Nephron (organoid): ENCODE measurements around the gene COQ8A.
"Not testable (repeated sequence)": the region's sequence is repeated elsewhere in the genome, so short reads cannot be mapped to it uniquely, and the experiment has no call there.

Experiments used
- H3K27ac Mint-ChIP-seq, 3 experiments: 2 replicates each; pipeline ENCODE4 v1.8.0; 2020; ENCODE audit warnings: mixed read lengths in 3 of 3, mild to moderate bottlenecking in 2 of 3, moderate library complexity in 1 of 3
- H3K27me3 Mint-ChIP-seq: 2 replicates; pipeline ENCODE4 v1.8.0; 2021; ENCODE audit warnings: low read depth, mild to moderate bottlenecking, moderate library complexity, mixed read lengths
- H3K36me3 Mint-ChIP-seq: 2 replicates; pipeline ENCODE4 v1.8.0; 2020; ENCODE audit warnings: low read depth, mixed read lengths
- H3K4me1 Mint-ChIP-seq: 2 replicates; pipeline ENCODE4 v1.8.0; 2020; ENCODE audit warnings: mixed read lengths
- H3K4me3 Mint-ChIP-seq, 3 experiments: 2 replicates each; pipeline ENCODE4 v1.8.0; 2020; ENCODE audit warnings: mild to moderate bottlenecking in 3 of 3, mixed read lengths in 3 of 3, moderate library complexity in 2 of 3
- H3K9me3 Mint-ChIP-seq: 2 replicates; pipeline ENCODE4 v1.8.0; 2020; ENCODE audit warnings: mixed read lengths
- CTCF ChIP-seq, 3 experiments: fragments of 200-600 bp; sonication (generic); IDR thresholded peaks; one replicate each; pipeline ENCODE4 v1.5.0; 2021; ENCODE audit warnings: antibody characterized with exemption in 3 of 3; ENCODE audit not compliant: unreplicated experiment in 3 of 3

COQ8A gene

DNA sequence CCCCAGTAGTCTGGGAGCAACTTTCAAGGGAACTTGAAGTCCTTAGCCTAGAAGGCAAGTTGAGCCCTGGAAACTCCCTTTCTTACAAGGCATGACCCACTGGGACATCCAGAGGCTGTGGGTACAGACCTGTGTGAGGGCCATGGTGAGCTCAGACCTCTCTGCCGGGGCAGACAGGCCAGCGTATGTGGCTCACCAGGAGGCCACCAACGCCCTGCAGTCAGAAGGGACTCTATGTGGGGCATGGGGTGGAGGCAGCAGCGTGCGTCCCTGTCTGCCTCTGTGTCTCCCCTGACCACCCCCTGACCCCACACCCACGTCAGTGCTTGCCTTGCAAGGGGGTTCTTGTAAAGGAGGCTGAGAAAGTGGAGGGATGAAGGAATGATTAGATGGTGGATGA is 10.8 kb downstream of the COQ8A start:
- peaks cover 8% of the 10 kb centered on the region for H3K9me3 Mint-ChIP-seq
- no peak overlapping the region for H3K27ac Mint-ChIP-seq
- peaks cover 13% of the 10 kb centered on the region for H3K36me3 Mint-ChIP-seq
- TF ChIP-seq CTCF (IDR thresholded peaks at IDR 0.05; ENCODE audit: unreplicated experiment in 3 of 3) = no peak
- H3K27me3 Mint-ChIP-seq = peaks cover 3% of the 10 kb centered on the region
- H3K4me1 Mint-ChIP-seq = peaks cover 9% of the 10 kb centered on the region
- H3K4me3 Mint-ChIP-seq = no peak overlapping the region

DNA sequence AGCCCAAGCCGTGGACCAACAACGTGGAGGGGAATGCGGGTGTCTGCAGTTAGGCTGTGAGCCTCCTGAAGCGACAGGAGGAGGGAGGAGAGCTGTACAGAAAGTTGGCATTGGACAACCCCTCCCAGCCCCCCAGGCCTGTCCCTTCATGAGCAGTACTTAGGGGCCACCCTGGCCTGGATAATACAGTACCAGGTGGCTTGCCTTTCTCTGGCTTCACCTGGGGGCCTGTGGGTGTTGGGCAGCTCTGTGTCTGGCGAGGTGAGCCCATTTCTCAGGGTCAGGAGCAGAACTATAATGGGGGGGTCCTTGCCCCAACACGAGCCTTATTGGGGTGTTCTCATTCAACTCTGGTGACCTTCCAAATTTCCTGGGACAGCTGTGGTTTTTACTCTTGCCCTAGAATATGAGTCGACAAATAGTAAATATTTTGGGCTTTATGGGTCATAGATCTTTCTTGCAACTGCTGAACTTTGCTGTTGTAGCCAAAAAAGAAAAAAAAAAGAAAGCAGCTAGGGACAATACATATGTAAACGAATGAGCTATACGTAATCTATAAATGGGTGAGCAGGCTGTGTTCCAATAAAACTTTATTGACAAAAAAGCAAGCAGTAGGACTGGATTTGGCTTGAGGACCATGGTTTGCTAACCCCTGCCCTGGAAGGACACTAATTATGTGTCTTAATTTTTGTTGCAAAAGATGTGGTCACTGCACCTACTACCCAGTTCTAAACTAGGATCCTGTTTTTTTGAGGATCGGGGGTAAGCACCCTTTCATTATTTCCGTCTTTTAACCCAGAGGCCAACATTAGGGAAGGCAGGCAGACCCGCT is 11.4 kb downstream of the COQ8A start:
- peaks cover 3% of the 10 kb centered on the region for H3K27me3 Mint-ChIP-seq
- no peak overlapping the region for H3K27ac Mint-ChIP-seq
- no peak overlapping the region for H3K4me3 Mint-ChIP-seq
- peaks cover 13% of the 10 kb centered on the region for H3K36me3 Mint-ChIP-seq
- H3K9me3 Mint-ChIP-seq = peaks cover 8% of the 10 kb centered on the region
- peaks cover 3% of the 10 kb centered on the region for H3K4me1 Mint-ChIP-seq
- TF ChIP-seq CTCF (IDR thresholded peaks at IDR 0.05; ENCODE audit: unreplicated experiment in 3 of 3) = no peak

GRCh38 chr1:226952118-226952441 is 12.0 kb downstream of the COQ8A start:
- H3K4me1 Mint-ChIP-seq = no peaks in the 10 kb centered on the region
- H3K9me3 Mint-ChIP-seq = peaks cover 8% of the 10 kb centered on the region
- H3K27me3 Mint-ChIP-seq = peaks cover 1% of the 10 kb centered on the region
- peaks cover 16% of the 10 kb centered on the region for H3K36me3 Mint-ChIP-seq
- TF ChIP-seq CTCF (IDR thresholded peaks at IDR 0.05; ENCODE audit: unreplicated experiment in 3 of 3) = no peak
- H3K4me3 Mint-ChIP-seq = no peak overlapping the region
- H3K27ac Mint-ChIP-seq = no peak overlapping the region

- no peak for TF ChIP-seq CTCF (IDR thresholded peaks at IDR 0.05; ENCODE audit: unreplicated experiment in 3 of 3)
- Mint-ChIP-seq H3K27ac (no peak overlapping the region), H3K36me3 (peaks cover 26% of the 10 kb centered on the region), H3K9me3 (peaks cover 18% of the 10 kb centered on the region), H3K27me3 (no peaks in the 10 kb centered on the region), H3K4me3 (no peak overlapping the region), H3K4me1 (no peaks in the 10 kb centered on the region)
These were observed 13.2 kb downstream of the COQ8A start for GRCh38 chr1:226953175-226953800.

GRCh38 chr1:226954337-226954736 is 14.2 kb downstream of the COQ8A start:
- Mint-ChIP-seq H3K9me3 (peaks cover 18% of the 10 kb centered on the region), H3K27ac (no peak overlapping the region), H3K27me3 (no peaks in the 10 kb centered on the region), H3K4me1 (no peaks in the 10 kb centered on the region), H3K36me3 (peaks cover 32% of the 10 kb centered on the region), H3K4me3 (no peak overlapping the region)
- TF ChIP-seq CTCF (IDR thresholded peaks at IDR 0.05; ENCODE audit: unreplicated experiment in 3 of 3) = no peak

DNA sequence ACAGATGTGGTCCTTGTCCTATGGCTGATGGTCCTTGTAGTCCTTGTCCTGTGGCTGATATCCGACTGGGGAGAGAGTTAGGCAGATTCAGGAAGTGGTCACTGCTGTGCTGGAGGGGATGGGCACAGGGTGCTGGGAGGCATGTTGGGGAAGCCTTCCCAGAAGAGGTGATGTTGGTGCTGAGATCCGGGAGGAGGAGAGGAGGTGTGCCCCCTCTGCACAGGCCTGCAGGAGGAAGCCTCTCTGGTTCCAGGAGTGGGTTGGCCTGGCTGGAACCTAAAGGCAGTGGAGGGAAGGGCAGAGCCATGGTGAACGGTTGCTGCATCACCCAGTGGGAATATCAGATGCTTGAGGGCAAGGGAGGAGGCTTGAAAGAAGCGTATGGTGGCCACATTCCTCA is 14.7 kb downstream of the COQ8A start:
- no peak overlapping the region for H3K27ac Mint-ChIP-seq
- TF ChIP-seq CTCF (IDR thresholded peaks at IDR 0.05; ENCODE audit: unreplicated experiment in 3 of 3) = no peak
- no peaks in the 10 kb centered on the region for H3K4me1 Mint-ChIP-seq
- no peaks in the 10 kb centered on the region for H3K27me3 Mint-ChIP-seq
- peaks cover 32% of the 10 kb centered on the region for H3K36me3 Mint-ChIP-seq
- H3K9me3 Mint-ChIP-seq = peaks cover 18% of the 10 kb centered on the region
- H3K4me3 Mint-ChIP-seq = no peak overlapping the region

DNA sequence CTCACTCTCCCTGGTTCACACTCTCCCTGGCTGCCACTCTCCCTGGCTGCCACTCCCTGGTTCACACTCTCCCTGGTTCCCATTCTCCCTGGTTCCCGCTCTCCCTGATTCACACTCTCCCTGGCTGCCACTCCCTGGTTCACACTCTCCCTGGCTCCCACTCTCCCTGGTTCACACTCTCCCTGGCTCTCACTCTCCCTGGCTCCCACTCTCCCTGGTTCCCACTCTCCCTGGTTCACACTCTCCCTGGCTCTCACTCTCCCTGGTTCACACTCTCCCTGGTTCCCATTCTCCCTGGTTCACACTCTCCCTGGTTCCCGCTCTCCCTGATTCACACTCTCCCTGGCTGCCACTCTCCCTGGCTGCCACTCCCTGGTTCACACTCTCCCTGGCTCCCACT is 15.8 kb downstream of the COQ8A start:
- Mint-ChIP-seq H3K36me3 (peaks cover 32% of the 10 kb centered on the region), H3K9me3 (peaks cover 18% of the 10 kb centered on the region)
- not testable (repeated sequence) for H3K4me1 Mint-ChIP-seq, H3K4me3 Mint-ChIP-seq, H3K27ac Mint-ChIP-seq, H3K27me3 Mint-ChIP-seq
